ENCODE data around the gene SRP9. TPM values are rescaled to one million over a fixed set of nuclear protein-coding genes. Genes with fewer than 3 reads are reported as not detected.
"Not testable (repeated sequence)": the region's sequence is repeated elsewhere in the genome, so short reads cannot be mapped to it uniquely, and the experiment has no call there.

The SRP9 gene
- total and polyA plus RNA-seq, 2 experiments from 2014 or later: 640 to 728 TPM

- H3K4me3 Mint-ChIP-seq; H3F3A ChIP-seq (replicated peaks; ENCODE audit: low read depth); H2AFZ ChIP-seq; H3K9me2 ChIP-seq (ENCODE audit: insufficient read depth); H3K27ac Mint-ChIP-seq; H3K27me3 Mint-ChIP-seq (ENCODE audit: insufficient read depth, low read depth, poor library complexity); H3K36me3 Mint-ChIP-seq (ENCODE audit: low read depth); H3K4me3 ChIP-seq; H3K79me2 ChIP-seq (replicated peaks; ENCODE audit: insufficient read depth); H4K20me1 ChIP-seq (replicated peaks; ENCODE audit: insufficient read depth); H3K27me3 ChIP-seq (ENCODE audit: insufficient read depth); ATAC-seq; H3K4me2 ChIP-seq; H3K27ac ChIP-seq (ENCODE audit: low read depth); DNase-seq (ENCODE audit: low spot score); H3K36me3 ChIP-seq (ENCODE audit: insufficient read depth); H3K9me3 Mint-ChIP-seq: not testable (repeated sequence)
- peaks cover 18% of the 10 kb centered on the region for H3K4me1 Mint-ChIP-seq
- H3K4me1 ChIP-seq (ENCODE audit: insufficient read depth): peaks cover 16% of the 10 kb centered on the region
Measured at GRCh38 chr1:225761395-225761794, 16.2 kb upstream of the SRP9 start.

- Histone ChIP-seq H4K20me1 (replicated peaks; ENCODE audit: insufficient read depth) (no peaks in the 10 kb centered on the region), H3K27me3 (ENCODE audit: insufficient read depth) (no peaks in the 10 kb centered on the region), H3K36me3 (ENCODE audit: insufficient read depth) (no peaks in the 10 kb centered on the region), H3K4me2 (peak overlapping the region; percentile 35; the same call in 1 of the 2 replicates), H3K4me1 (ENCODE audit: insufficient read depth) (peaks cover 16% of the 10 kb centered on the region), H3K4me3 (no peak overlapping the region), H3K27ac (ENCODE audit: low read depth) (no peak overlapping the region), H2AFZ (peak overlapping the region; percentile 74), H3K9me2 (ENCODE audit: insufficient read depth) (no peaks in the 10 kb centered on the region), H3K79me2 (replicated peaks; ENCODE audit: insufficient read depth) (no peaks in the 10 kb centered on the region), H3F3A (replicated peaks; ENCODE audit: low read depth) (no peaks in the 10 kb centered on the region)
- DNase-seq (ENCODE audit: low spot score) (no peak), ATAC-seq (no peak; the same call in 2 of the 3 replicates)
- no peaks in the 10 kb centered on the region for H3K9me3 Mint-ChIP-seq
- no peak overlapping the region for H3K4me3 Mint-ChIP-seq
- H3K27ac Mint-ChIP-seq: no peak overlapping the region
- H3K36me3 Mint-ChIP-seq (ENCODE audit: low read depth): no peaks in the 10 kb centered on the region
- H3K27me3 Mint-ChIP-seq (ENCODE audit: insufficient read depth, low read depth, poor library complexity): peaks cover 4% of the 10 kb centered on the region
- peaks cover 20% of the 10 kb centered on the region for H3K4me1 Mint-ChIP-seq
- TF ChIP-seq NANOG (IDR thresholded peaks at IDR 0.05; ENCODE audit: borderline replicate concordance): no peak
- no peak for TF ChIP-seq REST (IDR thresholded peaks at IDR 0.05; ENCODE audit: unreplicated experiment)
- no peak for TF ChIP-seq CREB1 (CRISPR knock-in tag; IDR thresholded peaks at IDR 0.05; ENCODE audit: low read depth)
- TF ChIP-seq ETS1 (IDR thresholded peaks at IDR 0.05): no peak
- TF ChIP-seq POLR2AphosphoS5 (IDR thresholded peaks at IDR 0.05; ENCODE audit: low read depth): no peak
- no peak for TF ChIP-seq ZNF462 (CRISPR knock-in tag; IDR thresholded peaks at IDR 0.05)
- no peak for TF ChIP-seq EZH2 (IDR thresholded peaks at IDR 0.05; ENCODE audit: low read depth, unreplicated experiment)
- no peak for TF ChIP-seq EZH2phosphoT487 (IDR thresholded peaks at IDR 0.05; ENCODE audit: unreplicated experiment)
- TF ChIP-seq ZNF114 (CRISPR knock-in tag; IDR thresholded peaks at IDR 0.05): no peak
- TF ChIP-seq JUNB (IDR thresholded peaks at IDR 0.05; ENCODE audit: unreplicated experiment): no peak
Measured at GRCh38 chr1:225762002-225762441, 15.6 kb upstream of the SRP9 start.

All from GM23338 (cell line).